ENCODE data around the gene GSTM1.

GRCh38 chr1:109677459-109677858 lies 10.2 kb upstream of the GSTM1 start:
- TF ChIP-seq CTCF (conservative IDR thresholded peaks at IDR 0.05; ENCODE audit: low read length) = no peak
- TF ChIP-seq EZH2phosphoT487 (IDR thresholded peaks at IDR 0.05; ENCODE audit: borderline replicate concordance) = no peak
